Head of caudate nucleus (tissue), 42 donors: ENCODE measurements around the gene SAMD10.

ENCODE experiments used
- DNase-seq, 42 donors: peaks; one replicate each; pipeline versions ENCODE4 v3.0.0 to v3.0.0-alpha.2; 2020 to 2021; ENCODE audit warnings: mixed read lengths in 7 of 42
- intact Hi-C: fragments of 100-400 bp; cut with DNase I; formaldehyde crosslinking; loops from one replicate; pipeline ENCODE4 v1.15.0; 2022

SAMD10 gene

DNA sequence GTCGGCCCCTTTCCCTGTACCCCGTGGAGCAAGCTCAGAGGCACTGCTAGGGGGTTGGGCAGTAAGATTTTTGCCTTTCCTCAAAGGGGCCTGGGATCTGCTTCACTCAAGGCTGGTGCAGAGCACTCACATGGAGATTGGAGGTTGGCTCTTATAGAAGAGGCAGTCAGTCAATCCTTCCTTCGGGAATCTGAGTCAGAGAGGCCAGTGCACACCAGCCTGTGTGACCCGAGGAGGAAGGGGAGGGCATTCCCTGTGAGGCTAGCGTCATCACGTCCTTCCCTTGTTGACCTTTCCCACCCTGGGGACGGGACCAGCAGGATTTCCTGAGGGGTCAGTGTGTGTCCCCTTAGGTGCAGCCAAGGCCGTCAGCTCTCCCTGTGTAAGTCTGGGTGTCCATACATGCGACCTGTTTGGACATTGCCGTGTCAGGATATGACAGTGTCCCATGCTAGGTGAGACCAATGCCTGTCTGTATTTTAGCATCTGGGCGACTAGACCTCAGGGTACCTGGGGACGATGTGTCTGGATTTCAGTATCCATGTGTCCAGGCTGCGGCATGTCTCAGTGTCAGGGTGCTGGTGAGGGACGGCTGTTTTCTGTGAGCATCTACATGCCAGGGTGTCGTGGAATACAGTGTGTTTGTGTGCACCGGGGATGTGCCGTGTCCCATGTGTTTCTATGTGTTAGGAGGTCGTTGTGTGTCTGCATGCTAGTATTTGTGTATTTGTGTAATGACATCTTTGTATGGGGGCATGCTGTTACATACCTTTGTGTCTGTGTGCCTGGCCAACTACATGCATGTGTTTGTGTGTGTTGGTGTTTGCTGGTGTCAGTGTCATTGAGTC, 6.9 kb downstream of the SAMD10 start:
- intact Hi-C loops: loop anchor here (5.0 kb wide), 1 partner anchor 430 kb away; no protein-coding TSS in a partner anchor
- DNase-seq: peak in 1 of 42 donors; percentile 15

DNA sequence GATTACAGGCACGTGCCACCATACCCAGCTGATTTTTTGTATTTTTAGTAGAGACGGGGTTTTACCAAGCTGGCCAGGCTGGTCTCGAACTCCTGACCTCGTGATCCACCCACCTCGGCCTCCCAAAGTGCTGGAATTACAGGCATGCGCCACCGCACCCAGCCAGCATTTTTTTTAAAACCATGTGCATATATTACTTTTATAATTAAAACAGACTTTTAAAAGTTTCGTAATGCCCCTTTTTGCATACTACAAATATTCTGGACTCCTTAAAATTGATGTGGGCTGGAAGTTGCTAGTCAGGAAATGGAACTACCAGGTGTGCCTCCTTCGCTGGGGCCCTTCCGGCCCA, 7.5 kb downstream of the SAMD10 start:
- peak in 1 of 42 donors; percentile 8 for DNase-seq
- intact Hi-C loops: loop anchor here (5.0 kb wide), 1 partner anchor 430 kb away; no protein-coding TSS in a partner anchor

DNA sequence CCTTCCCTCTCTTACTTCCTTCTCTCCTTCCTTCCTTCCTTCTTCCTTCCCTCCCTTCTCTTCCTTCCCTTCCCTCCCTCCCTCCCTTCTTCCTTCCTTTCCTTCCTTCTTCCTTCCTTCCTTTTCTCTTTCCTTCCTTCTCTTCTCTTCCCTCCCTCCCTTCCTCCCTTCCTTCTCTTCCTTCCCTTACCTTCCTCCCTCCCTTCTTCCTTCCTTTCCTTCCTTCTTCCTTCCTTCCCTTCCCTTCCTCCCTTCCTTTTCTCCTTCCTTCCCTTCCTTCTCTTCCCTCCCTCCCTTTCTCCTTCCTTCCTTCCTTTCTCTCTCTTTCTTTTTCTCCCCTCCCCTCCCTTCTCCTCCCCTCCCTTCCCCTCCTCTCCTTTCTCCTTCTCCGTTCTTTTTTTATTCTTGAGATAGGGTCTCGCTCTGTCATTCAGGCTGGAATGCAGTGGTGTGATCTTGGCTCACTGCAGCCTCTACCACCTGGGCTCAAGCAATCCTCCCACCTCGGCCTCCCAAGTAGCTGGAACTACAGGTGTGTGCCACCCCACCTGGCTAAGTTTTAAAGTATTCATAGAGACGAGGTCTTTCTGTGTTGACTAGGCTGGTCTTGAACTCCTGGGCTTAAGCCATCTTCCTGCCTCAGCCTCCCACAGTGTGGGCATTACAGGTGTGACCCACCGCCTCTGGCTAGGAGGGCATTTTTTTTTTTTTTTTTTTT, 8.6 kb downstream of the SAMD10 start:
- DNase-seq: peak in 1 of 42 donors; percentile 10
- intact Hi-C loops: loop anchor here (5.0 kb wide), 1 partner anchor 429 kb away; no protein-coding TSS in a partner anchor

DNA sequence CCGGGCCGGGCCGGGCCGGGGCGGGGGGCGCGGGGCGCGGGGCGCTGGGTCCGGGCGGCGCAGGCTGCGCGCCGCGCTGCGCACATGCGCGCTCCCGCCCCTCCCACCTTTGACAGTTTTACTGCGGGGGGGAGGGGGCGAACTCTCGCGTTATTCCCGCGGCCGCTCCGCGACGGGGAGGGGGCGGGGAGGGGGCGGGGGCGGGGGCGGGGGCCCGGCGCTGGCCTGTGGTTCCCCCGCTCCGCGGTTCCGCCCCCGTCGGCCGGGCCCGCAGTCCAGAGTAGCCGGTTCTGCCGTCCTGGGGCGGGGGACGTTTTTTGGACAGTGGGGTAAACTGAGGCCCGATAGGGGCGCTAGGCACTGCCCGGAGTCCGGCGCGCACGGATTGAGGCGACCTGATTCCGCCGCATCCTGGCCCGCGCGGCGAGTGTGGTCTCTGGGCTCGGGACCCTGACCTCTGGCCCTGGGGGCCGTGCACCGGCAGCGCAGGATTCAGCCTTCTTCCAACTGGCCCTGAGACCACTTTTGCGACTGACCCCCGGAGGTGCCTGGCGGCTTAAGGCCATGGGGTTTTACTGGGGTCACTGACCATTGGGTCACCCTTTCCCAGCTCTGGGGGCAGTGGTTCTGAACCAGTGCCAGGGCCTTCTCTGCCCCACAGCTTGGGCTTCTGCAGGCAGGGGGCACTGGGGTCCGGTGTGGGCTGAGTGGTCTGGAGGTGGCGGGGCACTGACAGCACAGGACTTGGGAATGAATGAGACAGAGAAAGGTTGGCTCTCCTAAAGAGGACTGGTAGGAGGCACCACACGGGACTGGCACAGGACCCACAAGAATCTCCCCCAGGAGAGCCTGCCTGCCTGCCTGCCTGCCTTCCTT, 9.4 kb downstream of the SAMD10 start, which contains the start of gene ZNF512B:
ZNF512B (minus strand) TSS at position 93 of the 876 bp plus-strand sequence. CDS start 1,980 bp downstream, outside the sequence.
- peak in 32 of 42 donors; percentile 47 to 84 (median 68) for DNase-seq
- intact Hi-C loops: loop anchor here (5.0 kb wide), 1 partner anchor 428 kb away; no protein-coding TSS in a partner anchor

DNA sequence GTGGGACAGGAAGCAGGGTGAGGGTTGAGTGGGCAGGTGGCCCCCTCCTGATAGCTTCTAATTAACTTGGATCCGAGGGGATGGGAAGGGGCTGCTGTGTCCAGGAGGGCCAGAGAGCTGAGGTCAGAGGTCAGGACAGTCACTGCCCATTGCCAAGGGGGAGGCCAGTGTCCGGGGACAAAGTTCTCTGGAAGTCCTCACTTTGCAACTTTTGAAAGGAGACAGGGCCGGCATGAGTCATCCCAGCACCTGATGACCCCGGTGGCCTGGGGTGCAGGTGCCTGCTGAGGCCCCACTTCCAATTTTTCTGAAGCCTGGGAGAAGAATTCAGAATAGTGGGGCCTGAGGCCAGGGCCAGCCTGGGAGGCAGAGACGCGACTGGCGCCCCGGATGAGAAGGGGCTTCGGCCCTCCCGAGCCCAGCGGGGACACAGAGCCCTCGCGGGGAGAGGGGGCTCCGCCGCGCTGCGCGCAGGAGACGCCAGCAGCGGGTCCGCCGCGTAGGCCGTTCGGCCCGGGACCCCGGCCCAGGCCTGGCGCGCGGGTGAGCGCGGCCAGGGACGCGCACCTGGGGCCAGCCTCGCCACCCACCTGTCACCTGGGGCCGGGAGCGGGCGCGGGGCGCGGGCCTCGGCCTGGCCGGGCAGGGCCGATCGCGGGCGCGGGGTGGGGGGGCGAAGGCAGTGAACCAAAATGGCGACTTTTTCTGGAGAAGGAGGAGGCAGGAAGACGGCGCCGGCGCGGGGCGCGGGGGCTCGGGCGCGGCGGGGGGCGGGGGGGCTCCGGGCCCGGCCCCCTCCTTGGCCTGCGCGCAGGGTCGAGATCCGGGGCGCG, 10.3 kb downstream of the SAMD10 start:
- intact Hi-C loops: no loop called here
- peak in 9 of 42 donors; percentile 4 to 62 (median 40) for DNase-seq

DNA sequence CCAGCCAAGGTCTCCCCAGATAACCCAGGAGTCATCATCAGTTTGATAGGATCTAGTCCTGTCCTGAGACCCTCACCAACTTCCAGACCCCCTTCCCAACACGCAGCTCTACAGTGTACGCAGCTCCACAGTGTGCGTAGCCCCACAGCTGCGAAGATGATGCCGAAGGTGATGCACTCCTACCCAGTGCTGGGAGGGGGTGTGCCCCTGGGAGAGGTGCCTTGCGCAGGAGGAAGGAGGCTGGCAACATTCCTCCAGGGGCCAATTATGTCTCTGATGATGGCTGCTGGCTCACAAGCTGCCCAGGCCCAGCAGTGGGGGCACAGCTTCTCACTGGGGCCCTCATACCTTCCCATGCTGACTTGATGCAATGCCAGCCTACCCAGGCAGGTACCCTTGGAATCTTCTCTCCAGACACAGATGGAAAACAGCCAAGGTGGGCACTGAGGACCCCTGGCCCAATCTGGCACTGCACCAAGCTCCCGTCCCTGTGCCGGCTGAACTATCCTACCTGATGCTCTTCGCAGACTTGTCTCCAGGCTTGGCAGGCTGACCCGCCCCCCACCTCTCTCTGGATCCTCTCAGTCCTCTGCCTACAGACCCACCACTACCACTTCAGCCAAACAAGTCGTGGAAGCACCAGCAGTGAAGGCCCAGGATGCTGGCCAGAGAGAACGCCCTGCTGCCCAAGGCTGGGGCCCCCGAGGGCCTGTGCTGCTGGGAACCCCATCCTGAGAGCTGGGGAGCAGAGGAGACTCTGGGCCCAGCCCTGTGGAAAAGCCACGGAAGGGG, 11.1 kb downstream of the SAMD10 start:
- DNase-seq: peak in 34 of 42 donors; percentile 42 to 90 (median 65)
- intact Hi-C loops: no loop called here

DNA sequence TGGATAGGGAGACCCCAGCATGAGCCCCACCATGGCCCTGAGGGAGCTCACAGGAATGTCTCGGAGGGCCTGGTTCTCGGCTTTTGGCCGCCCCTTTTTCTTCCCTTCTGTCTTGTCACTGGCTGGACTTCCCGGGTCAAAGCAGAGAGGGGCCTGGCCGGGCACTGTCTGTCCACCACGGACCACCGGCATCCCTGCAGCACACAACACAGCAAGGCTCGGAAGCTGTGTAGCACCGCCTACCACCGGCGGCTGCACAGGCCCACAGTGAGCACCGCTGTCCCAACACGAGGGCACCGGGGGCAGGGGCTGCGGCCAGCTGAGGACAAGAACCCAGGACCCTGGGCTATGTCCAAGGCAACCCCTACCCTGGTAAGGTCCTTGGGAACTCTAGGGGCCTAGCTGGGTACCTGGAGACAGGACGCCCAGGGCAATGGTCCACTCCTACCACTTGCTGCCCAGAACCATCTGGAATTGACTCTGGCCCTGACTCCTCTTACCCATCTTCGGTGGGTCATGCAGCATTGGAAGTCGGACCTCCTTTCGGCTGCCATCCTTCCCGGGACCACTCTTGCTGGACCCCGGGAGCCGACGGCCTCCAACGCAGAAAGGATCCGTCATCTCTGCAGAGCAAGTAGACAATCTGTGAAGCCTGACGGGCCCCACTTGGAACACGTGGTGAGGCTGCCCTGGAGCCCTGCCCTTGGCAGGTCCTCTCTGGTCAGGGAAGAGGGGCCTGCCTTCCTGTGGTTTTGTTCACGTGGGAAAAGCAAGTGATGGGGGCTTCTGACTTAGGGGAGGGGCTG, 11.9 kb downstream of the SAMD10 start:
- peak in 8 of 42 donors; percentile 4 to 15 (median 12) for DNase-seq
- intact Hi-C loops: no loop called here

- intact Hi-C loops: no loop called here
- peak in 3 of 42 donors; percentile 4 to 8 (median 4) for DNase-seq
Measured at GRCh38 chr20:63966944-63967322, 12.5 kb downstream of the SAMD10 start.

- peak in 4 of 42 donors; percentile 0 to 12 (median 4) for DNase-seq
- intact Hi-C loops: no loop called here
Measured at GRCh38 chr20:63966172-63966943, 13.1 kb downstream of the SAMD10 start.

GRCh38 chr20:63964412-63964811, 15.0 kb downstream of the SAMD10 start:
- intact Hi-C loops: no loop called here
- no peak for DNase-seq

DNA sequence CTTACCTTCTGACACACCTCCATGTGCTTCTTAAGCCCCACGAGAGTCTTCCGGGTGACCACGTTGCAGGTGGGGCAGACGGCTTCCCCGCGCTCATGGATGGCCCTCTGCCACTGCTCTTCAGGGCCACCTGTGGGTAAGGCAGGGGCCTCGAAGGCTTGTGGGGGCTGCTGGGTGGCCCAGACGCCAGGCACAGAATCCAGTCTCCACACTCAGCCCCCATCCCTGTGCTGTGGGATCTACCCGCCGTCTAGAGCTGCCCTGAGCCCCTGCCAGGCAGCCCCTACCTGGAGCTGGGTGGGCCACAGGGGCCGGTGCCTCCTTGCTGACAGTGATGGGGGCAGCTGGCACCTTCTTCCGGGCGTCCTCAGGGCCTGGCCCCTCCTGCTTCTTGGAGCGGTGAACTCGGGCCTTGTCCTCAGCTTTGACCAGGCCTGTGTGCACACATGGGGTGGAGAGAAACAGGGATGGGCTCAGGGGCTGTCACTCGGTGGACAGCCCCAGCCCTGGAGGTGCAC, 15.6 kb downstream of the SAMD10 start:
- DNase-seq: no peak

GRCh38 chr20:63963348-63963741, 16.1 kb downstream of the SAMD10 start:
- DNase-seq: no peak
- intact Hi-C loops: no loop called here

More for the DNA sequence above, 15.6 kb downstream of the SAMD10 start:
- intact Hi-C loops: no loop called here

DNA sequence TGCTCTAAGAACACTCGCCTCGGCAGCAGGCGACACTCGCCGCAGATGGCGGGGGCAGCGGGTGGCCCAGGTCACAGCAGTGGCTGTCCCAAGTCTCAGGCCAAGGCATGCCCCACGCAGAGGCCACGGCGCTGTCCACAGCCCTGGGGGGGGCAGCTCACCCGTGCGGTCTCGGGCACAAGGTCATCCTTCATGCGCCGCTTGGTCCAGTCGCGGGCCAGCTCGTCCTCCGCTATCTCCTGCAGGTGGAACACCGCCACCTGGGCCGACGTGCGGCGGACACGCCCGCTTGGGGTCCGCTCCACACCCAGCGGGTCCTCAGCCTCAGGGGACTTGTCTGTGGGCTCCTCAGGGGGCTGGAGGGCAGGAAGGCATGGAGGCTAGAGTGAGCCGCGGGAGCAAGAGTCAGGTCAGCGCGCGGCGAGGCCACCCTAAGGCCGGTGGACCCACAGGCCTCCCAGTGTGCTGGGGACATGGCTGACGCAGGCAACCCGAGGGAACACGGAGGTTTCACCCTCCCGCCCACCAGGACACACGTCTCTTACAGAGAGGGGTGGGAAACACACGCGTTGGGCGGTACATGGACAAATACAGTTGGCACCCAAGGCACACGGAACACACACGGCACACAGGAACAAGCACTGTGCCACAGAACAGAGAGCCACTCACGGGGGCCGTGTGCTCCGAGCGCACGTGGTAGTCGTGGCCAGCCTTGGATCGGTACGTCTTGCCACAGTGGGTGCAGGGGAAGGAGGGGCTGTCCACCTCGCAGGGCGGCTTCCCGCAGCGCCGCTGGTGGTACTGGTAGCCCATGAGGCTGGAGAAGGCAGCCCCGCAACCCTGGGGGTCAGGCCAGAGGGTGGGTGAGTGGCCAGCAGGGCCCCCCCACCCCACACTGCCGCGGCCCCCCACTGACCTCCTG, 16.8 kb downstream of the SAMD10 start:
- DNase-seq: peak in 1 of 42 donors; percentile 1
- intact Hi-C loops: no loop called here

- peak in 1 of 42 donors; percentile 1 for DNase-seq
- intact Hi-C loops: no loop called here
Measured at GRCh38 chr20:63961664-63962425, 17.6 kb downstream of the SAMD10 start.
